HL-60 (cell line): ENCODE results near the gene CNTN5.

Experiments used
- GABPA ChIP-seq: IDR thresholded peaks from 2 replicates; pipeline ENCODE4 v1.6.1; 2012; ENCODE audit warnings: low read depth
- POLR2AphosphoS5 ChIP-seq: IDR thresholded peaks from 2 replicates; pipeline ENCODE4 v1.6.1; 2012; ENCODE audit warnings: low read depth
- REST ChIP-seq: IDR thresholded peaks from 2 replicates; pipeline ENCODE4 v1.6.1; 2012; ENCODE audit warnings: low read depth; ENCODE audit not compliant: insufficient replicate concordance
- TF ChIP-seq, protein P1 (sequence below): IDR thresholded peaks from one replicate; pipeline ENCODE4 v1.5.1; 2011; ENCODE audit warnings: low read length, control low read depth, inconsistent platforms; ENCODE audit not compliant: insufficient read depth

DNA sequence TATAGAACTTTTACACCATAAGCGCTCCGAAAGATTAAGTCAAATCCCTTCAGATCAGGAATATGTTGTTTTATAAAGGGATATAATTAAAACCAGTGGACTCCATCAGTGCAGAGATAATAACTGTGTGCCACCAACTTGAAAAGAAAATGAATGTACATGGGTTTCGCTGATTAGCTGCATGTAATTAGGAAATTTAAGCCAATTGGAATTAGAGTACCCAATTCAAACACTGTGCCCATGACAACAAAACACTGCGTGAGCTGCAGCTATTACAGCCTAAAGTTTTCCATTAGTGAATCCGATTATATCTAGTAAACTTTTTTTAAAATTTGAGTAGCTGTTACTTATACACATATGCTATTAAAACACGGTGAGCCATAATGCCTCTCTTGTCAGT, 1274.0 kb downstream of the CNTN5 start:
- TF ChIP-seq, protein P1, sequence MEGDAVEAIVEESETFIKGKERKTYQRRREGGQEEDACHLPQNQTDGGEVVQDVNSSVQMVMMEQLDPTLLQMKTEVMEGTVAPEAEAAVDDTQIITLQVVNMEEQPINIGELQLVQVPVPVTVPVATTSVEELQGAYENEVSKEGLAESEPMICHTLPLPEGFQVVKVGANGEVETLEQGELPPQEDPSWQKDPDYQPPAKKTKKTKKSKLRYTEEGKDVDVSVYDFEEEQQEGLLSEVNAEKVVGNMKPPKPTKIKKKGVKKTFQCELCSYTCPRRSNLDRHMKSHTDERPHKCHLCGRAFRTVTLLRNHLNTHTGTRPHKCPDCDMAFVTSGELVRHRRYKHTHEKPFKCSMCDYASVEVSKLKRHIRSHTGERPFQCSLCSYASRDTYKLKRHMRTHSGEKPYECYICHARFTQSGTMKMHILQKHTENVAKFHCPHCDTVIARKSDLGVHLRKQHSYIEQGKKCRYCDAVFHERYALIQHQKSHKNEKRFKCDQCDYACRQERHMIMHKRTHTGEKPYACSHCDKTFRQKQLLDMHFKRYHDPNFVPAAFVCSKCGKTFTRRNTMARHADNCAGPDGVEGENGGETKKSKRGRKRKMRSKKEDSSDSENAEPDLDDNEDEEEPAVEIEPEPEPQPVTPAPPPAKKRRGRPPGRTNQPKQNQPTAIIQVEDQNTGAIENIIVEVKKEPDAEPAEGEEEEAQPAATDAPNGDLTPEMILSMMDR, result no peak
- TF ChIP-seq POLR2AphosphoS5, result no peak
- no peak for TF ChIP-seq REST
- TF ChIP-seq GABPA, result no peak
